Neural cell (in vitro differentiated cells): ENCODE measurements around the gene NCOA5. TPM values are rescaled to one million over a fixed set of nuclear protein-coding genes. Genes with fewer than 3 reads are reported as not detected.

Source experiments
- H2AFZ ChIP-seq: fragments of 200-600, 300-800 bp; sonication (generic), shearing (Covaris generic); 2 replicates; pipeline ENCODE4 v1.6.0; 2014; ENCODE audit warnings: low read depth, mild to moderate bottlenecking, antibody characterized with exemption, low read length, moderate library complexity
- H3F3A ChIP-seq: fragments of 200-600 bp; shearing (Covaris generic); 2 replicates; pipeline ENCODE4 v1.6.1; 2016; ENCODE audit warnings: mild to moderate bottlenecking, moderate library complexity, mixed read lengths, antibody characterized with exemption, low read length; ENCODE audit not compliant: insufficient read depth, poor library complexity, severe bottlenecking
- H3K27ac ChIP-seq: fragments of 200-600, 300-800 bp; sonication (generic), shearing (Covaris generic); 2 replicates; pipeline ENCODE4 v1.5.1; 2014; ENCODE audit warnings: mild to moderate bottlenecking, low read length, moderate library complexity
- H3K27me3 ChIP-seq: fragments of 300-800, 200-600 bp; sonication (generic), shearing (Covaris generic); 2 replicates; pipeline ENCODE4 v1.6.0; 2014; ENCODE audit warnings: mild to moderate bottlenecking, low read depth, low read length, moderate library complexity; ENCODE audit not compliant: insufficient read depth
- H3K36me3 ChIP-seq: fragments of 300-800, 200-600 bp; sonication (generic), shearing (Covaris generic); 2 replicates; pipeline ENCODE4 v1.5.1; 2014; ENCODE audit warnings: mild to moderate bottlenecking, antibody characterized with exemption, low read length, moderate library complexity; ENCODE audit not compliant: insufficient read depth
- H3K4me2 ChIP-seq: fragments of 300-800, 200-600 bp; sonication (generic), shearing (Covaris generic); 2 replicates; pipeline ENCODE4 v1.6.0; 2014; ENCODE audit warnings: mild to moderate bottlenecking, low read length
- H3K4me3 ChIP-seq: fragments of 300-800, 200-600 bp; sonication (generic), shearing (Covaris generic); 2 replicates; pipeline ENCODE4 v1.5.1; 2014; ENCODE audit warnings: mild to moderate bottlenecking, low read length, moderate library complexity
- H3K79me2 ChIP-seq: fragments of 200-600 bp; shearing (Covaris generic); replicated peaks from 2 replicates; pipeline ENCODE4 v1.6.0; 2014; ENCODE audit warnings: mild to moderate bottlenecking, low read length, moderate library complexity; ENCODE audit not compliant: insufficient read depth
- H3K9ac ChIP-seq: fragments of 300-800, 200-600 bp; sonication (generic), shearing (Covaris generic); 2 replicates; pipeline ENCODE4 v1.6.1; 2016; ENCODE audit warnings: mild to moderate bottlenecking, low read length, mixed read lengths
- H3K9me2 ChIP-seq: fragments of 200-600 bp; shearing (Covaris generic); 2 replicates; pipeline ENCODE4 v1.6.1; 2016; ENCODE audit warnings: mild to moderate bottlenecking, low read length, mixed read lengths; ENCODE audit not compliant: insufficient read depth
- H3K9me3 ChIP-seq: fragments of 200-600, 300-800 bp; sonication (generic), shearing (Covaris generic); 2 replicates; pipeline ENCODE4 v1.6.1; 2016; ENCODE audit warnings: mild to moderate bottlenecking, mixed run types, low read length, moderate library complexity, mixed read lengths
- H4K20me1 ChIP-seq: fragments of 200-600 bp; shearing (Covaris generic); 2 replicates; pipeline ENCODE4 v1.6.1; 2016; ENCODE audit warnings: mild to moderate bottlenecking, mixed run types; ENCODE audit not compliant: insufficient read depth
- CTCF ChIP-seq: fragments of 450-650 bp; IDR thresholded peaks from 2 replicates; pipeline ENCODE4 v1.5.1; 2014; ENCODE audit warnings: antibody characterized with exemption, mild to moderate bottlenecking, moderate library complexity; ENCODE audit not compliant: poor library complexity, severe bottlenecking
- EP300 ChIP-seq: fragments of 450-650 bp; conservative IDR thresholded peaks from 2 replicates; pipeline ENCODE4 v1.6.1; 2014; ENCODE audit warnings: antibody characterized with exemption, mild to moderate bottlenecking, moderate library complexity; ENCODE audit not compliant: poor library complexity, severe bottlenecking
- EZH2 ChIP-seq: fragments of 200-600, 300-800 bp; shearing (Covaris generic), sonication (generic); IDR thresholded peaks from 2 replicates; pipeline ENCODE4 v1.6.1; 2014; ENCODE audit warnings: antibody characterized with exemption, low read length, borderline replicate concordance, mild to moderate bottlenecking; ENCODE audit not compliant: insufficient read depth, poor library complexity, severe bottlenecking
- MXI1 ChIP-seq: fragments of 450-650 bp; conservative IDR thresholded peaks from 2 replicates; pipeline ENCODE4 v1.6.1; 2014; ENCODE audit warnings: antibody characterized with exemption, mild to moderate bottlenecking; ENCODE audit not compliant: poor library complexity, severe bottlenecking
- POLR2AphosphoS5 ChIP-seq: IDR thresholded peaks from 2 replicates; pipeline ENCODE4 v1.6.1; 2012
- RAD21 ChIP-seq: fragments of 450-650 bp; conservative IDR thresholded peaks from 2 replicates; pipeline ENCODE4 v1.6.1; 2014; ENCODE audit warnings: antibody characterized with exemption, mild to moderate bottlenecking, moderate library complexity
- REST ChIP-seq: IDR thresholded peaks from 2 replicates; pipeline ENCODE4 v1.6.1; 2012; ENCODE audit warnings: borderline replicate concordance
- SMC3 ChIP-seq: fragments of 450-650 bp; conservative IDR thresholded peaks from 2 replicates; pipeline ENCODE4 v1.6.1; 2014; ENCODE audit warnings: antibody characterized with exemption, mild to moderate bottlenecking, moderate library complexity; ENCODE audit not compliant: poor library complexity
- TAF1 ChIP-seq: IDR thresholded peaks from 2 replicates; pipeline ENCODE4 v1.6.1; 2012; ENCODE audit warnings: low read depth
- polyA plus RNA-seq: library from polyadenylated mRNA; depleted of rRNA; stranded (reverse); fragments of >200 nt; gene quantifications from 2 replicates; pipeline ENCODE4 v1.2.3, GENCODE V29; 2014

The NCOA5 gene
- polyA plus RNA-seq, 1 donor from 2014 or later: 29.9 TPM

GRCh38 chr20:46119028-46119546 lies 29.3 kb upstream of the NCOA5 start:
- Histone ChIP-seq H3K36me3 (no peaks in the 10 kb centered on the region), H3K4me3 (no peak overlapping the region)

GRCh38 chr20:46118481-46119020 lies 28.8 kb upstream of the NCOA5 start:
- no peak overlapping the region for H3K4me2 ChIP-seq
- H3K4me3 ChIP-seq: no peak overlapping the region
- no peaks in the 10 kb centered on the region for H3K36me3 ChIP-seq
- H3K79me2 ChIP-seq: no peaks in the 10 kb centered on the region
- no peaks in the 10 kb centered on the region for H4K20me1 ChIP-seq
- no peaks in the 10 kb centered on the region for H3K27me3 ChIP-seq
- H3K27ac ChIP-seq: no peak overlapping the region
- H3K9ac ChIP-seq: no peak overlapping the region
- H3F3A ChIP-seq: no peaks in the 10 kb centered on the region
- H2AFZ ChIP-seq: no peak overlapping the region
- no peaks in the 10 kb centered on the region for H3K9me3 ChIP-seq
- no peaks in the 10 kb centered on the region for H3K9me2 ChIP-seq
- TF ChIP-seq SMC3: no peak
- TF ChIP-seq REST: no peak
- no peak for TF ChIP-seq EP300
- TF ChIP-seq TAF1: no peak
- no peak for TF ChIP-seq POLR2AphosphoS5
- TF ChIP-seq RAD21: no peak

More at GRCh38 chr20:46119028-46119546, 29.3 kb upstream of the NCOA5 start:
- Histone ChIP-seq H3K79me2 (no peaks in the 10 kb centered on the region), H3K27ac (no peak overlapping the region), H3K4me2 (no peak overlapping the region), H2AFZ (no peak overlapping the region), H3K9ac (no peak overlapping the region), H3F3A (no peaks in the 10 kb centered on the region), H3K27me3 (no peaks in the 10 kb centered on the region), H3K9me3 (no peaks in the 10 kb centered on the region), H4K20me1 (no peaks in the 10 kb centered on the region), H3K9me2 (no peaks in the 10 kb centered on the region)
- TF ChIP-seq EP300 (no peak), REST (no peak), EZH2 (no peak), RAD21 (no peak), POLR2AphosphoS5 (no peak), TAF1 (no peak), CTCF (no peak), SMC3 (no peak), MXI1 (no peak)
